ENCODE measurements around the gene CNN3. TPM values are rescaled to one million over a fixed set of nuclear protein-coding genes. Genes with fewer than 3 reads are reported as not detected.

Gene CNN3
- total RNA-seq, 1 experiment from 2014 or later: 260 TPM

DNA sequence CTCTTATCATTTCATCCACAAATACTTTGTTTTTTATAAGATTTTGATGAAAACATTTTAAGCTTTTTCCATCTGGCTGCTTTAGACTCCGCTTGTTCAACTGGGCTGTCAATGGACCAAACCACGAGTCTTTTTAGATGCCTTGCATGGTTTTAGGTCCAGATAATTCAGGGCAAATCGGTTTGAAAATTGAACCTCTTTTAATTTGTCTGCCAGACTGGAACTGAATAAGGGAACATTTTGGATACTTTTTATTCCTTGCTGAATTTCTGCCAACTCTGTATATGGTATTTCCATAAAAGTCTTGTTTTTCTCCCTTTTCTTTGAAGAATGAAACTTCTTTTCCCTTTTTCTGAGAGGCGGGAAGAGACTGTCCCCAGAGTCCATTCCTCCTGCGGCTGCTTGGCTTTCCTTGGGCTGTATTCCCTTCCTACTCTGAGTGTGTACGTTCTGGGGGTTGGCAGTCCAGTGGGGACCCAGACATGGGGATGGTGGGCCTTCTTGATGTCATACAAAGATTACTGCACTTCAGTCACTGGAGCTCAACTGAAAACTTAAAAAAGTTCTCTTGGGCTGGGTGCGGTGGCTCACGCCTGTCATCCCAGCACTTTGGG is 46.5 kb upstream of the CNN3 start:
- no peaks in the 10 kb centered on the region for H3K36me3 ChIP-seq (ENCODE audit: insufficient read depth, low read length, poor library complexity, severe bottlenecking)
- intact Hi-C loops (cut with micrococcal nuclease; ENCODE audit: unreplicated experiment): no loop called here
- H3K27me3 ChIP-seq (replicated peaks; ENCODE audit: insufficient read depth, low read depth, low read length, poor library complexity): no peaks in the 10 kb centered on the region
- H3K4me3 ChIP-seq (ENCODE audit: low read depth, low read length, poor library complexity, severe bottlenecking): no peak overlapping the region
- H3K4me1 ChIP-seq (ENCODE audit: insufficient read depth, low read length, poor library complexity, severe bottlenecking): peaks cover 15% of the 10 kb centered on the region
- no peak for TF ChIP-seq EZH2 (IDR thresholded peaks at IDR 0.05; ENCODE audit: borderline replicate concordance, low read depth, low read length, poor library complexity, severe bottlenecking)
- TF ChIP-seq, protein P1, sequence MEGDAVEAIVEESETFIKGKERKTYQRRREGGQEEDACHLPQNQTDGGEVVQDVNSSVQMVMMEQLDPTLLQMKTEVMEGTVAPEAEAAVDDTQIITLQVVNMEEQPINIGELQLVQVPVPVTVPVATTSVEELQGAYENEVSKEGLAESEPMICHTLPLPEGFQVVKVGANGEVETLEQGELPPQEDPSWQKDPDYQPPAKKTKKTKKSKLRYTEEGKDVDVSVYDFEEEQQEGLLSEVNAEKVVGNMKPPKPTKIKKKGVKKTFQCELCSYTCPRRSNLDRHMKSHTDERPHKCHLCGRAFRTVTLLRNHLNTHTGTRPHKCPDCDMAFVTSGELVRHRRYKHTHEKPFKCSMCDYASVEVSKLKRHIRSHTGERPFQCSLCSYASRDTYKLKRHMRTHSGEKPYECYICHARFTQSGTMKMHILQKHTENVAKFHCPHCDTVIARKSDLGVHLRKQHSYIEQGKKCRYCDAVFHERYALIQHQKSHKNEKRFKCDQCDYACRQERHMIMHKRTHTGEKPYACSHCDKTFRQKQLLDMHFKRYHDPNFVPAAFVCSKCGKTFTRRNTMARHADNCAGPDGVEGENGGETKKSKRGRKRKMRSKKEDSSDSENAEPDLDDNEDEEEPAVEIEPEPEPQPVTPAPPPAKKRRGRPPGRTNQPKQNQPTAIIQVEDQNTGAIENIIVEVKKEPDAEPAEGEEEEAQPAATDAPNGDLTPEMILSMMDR (conservative IDR thresholded peaks at IDR 0.05; ENCODE audit: low read depth, low read length): no peak
- ChIA-PET POLR2A (ENCODE audit: low non-redundant PET) (no interaction called here), CTCF (no interaction called here)
- DNase-seq (ENCODE audit: low spot score): no peak
- BruUV-seq (replicated peaks): no TSS peak
- no peak overlapping the region for H3K27ac ChIP-seq (ENCODE audit: low read depth, low read length, poor library complexity, severe bottlenecking)
- H3K9me3 ChIP-seq (ENCODE audit: low read depth, low read length, poor library complexity, severe bottlenecking): no peaks in the 10 kb centered on the region

DNA sequence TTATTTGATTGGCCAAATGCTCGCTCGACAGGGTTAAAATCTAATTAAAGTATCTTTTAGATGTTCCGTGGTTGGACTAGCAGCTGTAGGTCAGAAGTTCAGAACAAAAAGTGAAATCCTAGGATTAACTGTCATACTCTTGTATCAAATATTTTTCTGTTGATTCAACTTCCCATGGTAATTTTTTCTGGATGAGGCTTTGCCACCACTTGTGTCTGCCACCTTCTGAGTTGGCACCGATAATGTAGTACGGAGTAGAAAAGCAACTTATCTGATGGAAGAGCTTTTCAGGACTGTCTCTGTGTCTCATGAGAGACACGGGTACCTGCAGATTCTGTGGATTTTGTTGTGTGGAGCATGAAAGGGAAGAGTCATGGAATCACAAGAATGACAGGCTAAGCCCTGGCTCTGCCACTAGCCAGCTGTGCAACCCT is 44.6 kb upstream of the CNN3 start:
- ChIA-PET CTCF (no interaction called here), POLR2A (ENCODE audit: low non-redundant PET) (interaction anchor here (0.7 kb wide), 1 partner anchor 10 kb away, joined by 3 read pairs; no protein-coding TSS in a partner anchor)
- Histone ChIP-seq H3K9me3 (ENCODE audit: low read depth, low read length, poor library complexity, severe bottlenecking) (no peaks in the 10 kb centered on the region), H3K27ac (ENCODE audit: low read depth, low read length, poor library complexity, severe bottlenecking) (no peak overlapping the region), H3K36me3 (ENCODE audit: insufficient read depth, low read length, poor library complexity, severe bottlenecking) (no peaks in the 10 kb centered on the region), H3K4me3 (ENCODE audit: low read depth, low read length, poor library complexity, severe bottlenecking) (no peak overlapping the region), H3K4me1 (ENCODE audit: insufficient read depth, low read length, poor library complexity, severe bottlenecking) (peaks cover 15% of the 10 kb centered on the region), H3K27me3 (replicated peaks; ENCODE audit: insufficient read depth, low read depth, low read length, poor library complexity) (no peaks in the 10 kb centered on the region)
- no peak for TF ChIP-seq EZH2 (IDR thresholded peaks at IDR 0.05; ENCODE audit: borderline replicate concordance, low read depth, low read length, poor library complexity, severe bottlenecking)
- TF ChIP-seq, protein P1 (conservative IDR thresholded peaks at IDR 0.05; ENCODE audit: low read depth, low read length): no peak
- intact Hi-C loops (cut with micrococcal nuclease; ENCODE audit: unreplicated experiment): no loop called here
- DNase-seq (ENCODE audit: low spot score): peak; percentile 43
- BruUV-seq (replicated peaks): no TSS peak

DNA sequence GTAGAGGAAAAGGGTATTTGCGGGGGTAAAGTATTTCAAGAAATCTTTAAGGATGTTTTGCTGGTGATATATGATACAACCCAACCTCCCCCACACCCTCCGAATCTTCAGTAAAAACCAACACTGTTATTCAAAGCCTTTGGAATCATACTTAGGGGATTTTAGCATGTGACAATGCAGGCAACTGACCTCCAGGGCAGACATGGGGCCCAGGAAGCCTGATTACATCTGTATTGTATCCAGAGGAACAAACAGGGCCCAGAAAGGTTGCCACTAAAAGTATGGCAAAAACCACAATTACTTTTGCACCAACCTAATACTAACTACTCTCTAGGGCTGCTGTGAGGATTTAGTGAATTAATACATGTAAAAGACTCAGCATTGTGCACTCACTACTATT is 43.9 kb upstream of the CNN3 start:
- DNase-seq (ENCODE audit: low spot score): peak; percentile 20
- intact Hi-C loops (cut with micrococcal nuclease; ENCODE audit: unreplicated experiment): no loop called here
- ChIA-PET POLR2A (ENCODE audit: low non-redundant PET) (no interaction called here), CTCF (no interaction called here)
- no TSS peak for BruUV-seq (replicated peaks)
- no peaks in the 10 kb centered on the region for H3K9me3 ChIP-seq (ENCODE audit: low read depth, low read length, poor library complexity, severe bottlenecking)
- H3K4me1 ChIP-seq (ENCODE audit: insufficient read depth, low read length, poor library complexity, severe bottlenecking): peaks cover 15% of the 10 kb centered on the region
- TF ChIP-seq, protein P1 (conservative IDR thresholded peaks at IDR 0.05; ENCODE audit: low read depth, low read length): no peak
- TF ChIP-seq EZH2 (IDR thresholded peaks at IDR 0.05; ENCODE audit: borderline replicate concordance, low read depth, low read length, poor library complexity, severe bottlenecking): no peak
- H3K36me3 ChIP-seq (ENCODE audit: insufficient read depth, low read length, poor library complexity, severe bottlenecking): no peaks in the 10 kb centered on the region
- no peak overlapping the region for H3K27ac ChIP-seq (ENCODE audit: low read depth, low read length, poor library complexity, severe bottlenecking)
- H3K4me3 ChIP-seq (ENCODE audit: low read depth, low read length, poor library complexity, severe bottlenecking): no peak overlapping the region
- H3K27me3 ChIP-seq (replicated peaks; ENCODE audit: insufficient read depth, low read depth, low read length, poor library complexity): no peaks in the 10 kb centered on the region
